Testis (tissue), 2 donors: ENCODE measurements around the gene QSOX2.

ENCODE experiments used
- POLR2A ChIP-seq: fragments of 450-650 bp; IDR thresholded peaks from one replicate; pipeline ENCODE4 v1.6.1; 2017; ENCODE audit warnings: antibody characterized with exemption, mild to moderate bottlenecking, moderate library complexity
- TF ChIP-seq, protein P1 (sequence below), 3 experiments: fragments of 450-650 bp in 2 of 3; fragments of 200-600 bp in 1 of 3; sonication (generic) in 1 of 3; IDR thresholded peaks; one replicate each; pipeline ENCODE4 v1.5.1; 2016 to 2019; ENCODE audit warnings: antibody characterized with exemption in 3 of 3, mild to moderate bottlenecking in 2 of 3, moderate library complexity in 1 of 3

DNA sequence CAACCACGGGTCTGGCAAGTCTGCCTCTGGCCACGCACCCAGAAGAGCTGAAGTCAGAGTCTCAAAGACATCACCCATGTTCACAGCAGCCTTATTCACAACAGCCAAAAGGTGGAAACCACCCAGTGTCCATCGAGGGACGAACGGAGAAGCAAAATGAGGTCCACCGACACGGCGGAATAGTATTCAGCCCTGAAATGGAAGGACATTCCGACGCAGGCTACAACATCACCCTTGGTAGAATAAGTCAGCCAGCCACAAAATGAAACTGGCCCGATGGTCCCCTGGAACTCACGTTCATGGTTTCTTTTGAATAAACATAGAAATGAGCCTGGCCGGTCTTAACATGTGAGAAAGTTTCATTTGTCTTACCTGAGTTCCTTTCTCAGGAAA is 41.4 kb upstream of the QSOX2 start:
- TF ChIP-seq, protein P1, sequence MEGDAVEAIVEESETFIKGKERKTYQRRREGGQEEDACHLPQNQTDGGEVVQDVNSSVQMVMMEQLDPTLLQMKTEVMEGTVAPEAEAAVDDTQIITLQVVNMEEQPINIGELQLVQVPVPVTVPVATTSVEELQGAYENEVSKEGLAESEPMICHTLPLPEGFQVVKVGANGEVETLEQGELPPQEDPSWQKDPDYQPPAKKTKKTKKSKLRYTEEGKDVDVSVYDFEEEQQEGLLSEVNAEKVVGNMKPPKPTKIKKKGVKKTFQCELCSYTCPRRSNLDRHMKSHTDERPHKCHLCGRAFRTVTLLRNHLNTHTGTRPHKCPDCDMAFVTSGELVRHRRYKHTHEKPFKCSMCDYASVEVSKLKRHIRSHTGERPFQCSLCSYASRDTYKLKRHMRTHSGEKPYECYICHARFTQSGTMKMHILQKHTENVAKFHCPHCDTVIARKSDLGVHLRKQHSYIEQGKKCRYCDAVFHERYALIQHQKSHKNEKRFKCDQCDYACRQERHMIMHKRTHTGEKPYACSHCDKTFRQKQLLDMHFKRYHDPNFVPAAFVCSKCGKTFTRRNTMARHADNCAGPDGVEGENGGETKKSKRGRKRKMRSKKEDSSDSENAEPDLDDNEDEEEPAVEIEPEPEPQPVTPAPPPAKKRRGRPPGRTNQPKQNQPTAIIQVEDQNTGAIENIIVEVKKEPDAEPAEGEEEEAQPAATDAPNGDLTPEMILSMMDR (IDR thresholded peaks at IDR 0.05) = no peak
- TF ChIP-seq POLR2A = no peak
